Activated CD4-positive, alpha-beta T cell treated with anti-CD3 and anti-CD28 coated beads, Interleukin-2, Interleukin-4, amounts not matched to agents 100 ng/mL and 50 ng/mL, durations not matched to agents 16 hours and 8 hours (primary cell): ENCODE data around the gene GRIP1.

ENCODE experiments used
- DNase-seq: peaks from one replicate; pipeline ENCODE4 v3.0.0-alpha.2; 2020; ENCODE audit warnings: low spot score

The GRIP1 gene

DNA sequence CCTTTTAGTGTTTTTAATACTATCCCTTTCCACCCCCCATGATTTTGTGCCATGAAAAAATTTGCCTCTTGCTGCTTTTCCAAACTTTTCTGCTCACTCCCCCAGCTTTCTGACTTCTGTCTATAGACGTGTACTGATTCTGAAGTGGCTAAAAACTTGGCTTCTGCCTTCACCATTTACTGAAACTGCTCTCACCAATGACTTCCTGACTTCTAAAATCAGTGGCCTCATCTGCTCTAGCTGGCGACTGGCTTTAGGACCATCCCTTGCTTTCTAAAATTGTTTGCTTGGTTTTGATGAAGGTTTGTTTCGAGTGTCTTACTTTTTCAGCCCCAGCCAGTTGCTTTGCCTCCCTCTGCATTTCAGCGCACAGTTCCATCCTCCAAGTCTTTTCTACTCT is 231.2 kb downstream of the GRIP1 start:
- DNase-seq: no peak

DNA sequence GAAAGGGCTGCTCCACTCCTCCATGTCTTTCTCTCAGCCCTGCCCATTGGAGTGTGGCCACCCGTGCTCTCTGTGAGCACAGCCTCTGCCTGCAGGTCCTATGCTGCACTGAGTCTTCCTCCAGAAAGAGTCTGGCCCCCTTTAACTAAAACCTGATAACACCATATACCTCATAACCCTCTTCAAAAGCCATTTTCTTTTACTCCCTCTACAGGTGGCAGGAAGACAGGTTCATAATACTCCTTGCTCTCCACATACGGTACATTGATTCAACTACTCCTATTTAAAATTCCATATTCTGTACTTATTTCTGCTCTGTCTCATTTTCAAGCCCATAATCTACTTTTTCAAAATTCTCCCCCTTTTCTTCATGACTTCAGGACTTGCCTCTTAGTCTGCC is 232.6 kb downstream of the GRIP1 start:
- DNase-seq: no peak

DNA sequence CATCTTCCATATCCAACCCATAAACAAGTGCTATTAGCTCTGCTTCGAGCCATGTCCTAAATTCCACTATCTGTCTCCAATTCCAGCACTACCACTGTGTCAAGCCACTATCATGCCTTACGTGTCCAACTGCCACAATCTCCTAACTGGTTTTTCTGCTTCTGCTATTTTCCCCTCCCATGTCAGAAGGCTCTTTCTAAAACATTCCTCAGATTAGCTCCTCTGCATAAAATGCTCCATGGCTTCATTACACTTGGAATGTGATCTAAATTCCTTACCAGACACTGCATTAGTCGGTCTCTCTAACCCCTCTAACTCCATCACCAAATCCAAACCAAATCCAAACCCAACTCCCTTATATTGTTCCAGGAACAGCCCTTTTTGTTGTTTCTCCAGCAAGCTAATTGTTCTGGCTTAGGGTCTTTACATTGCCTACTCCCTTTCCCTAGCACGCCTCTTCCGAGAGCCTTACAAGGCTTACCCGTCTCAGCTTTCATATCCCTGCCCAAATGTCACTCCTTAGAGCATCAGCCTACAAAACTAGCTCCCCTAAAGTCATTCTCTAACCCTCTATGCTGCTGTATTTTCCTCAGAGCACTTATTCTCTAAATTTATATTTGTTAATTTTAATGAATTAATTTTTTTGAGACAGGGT is 236.8 kb downstream of the GRIP1 start:
- DNase-seq: no peak

DNA sequence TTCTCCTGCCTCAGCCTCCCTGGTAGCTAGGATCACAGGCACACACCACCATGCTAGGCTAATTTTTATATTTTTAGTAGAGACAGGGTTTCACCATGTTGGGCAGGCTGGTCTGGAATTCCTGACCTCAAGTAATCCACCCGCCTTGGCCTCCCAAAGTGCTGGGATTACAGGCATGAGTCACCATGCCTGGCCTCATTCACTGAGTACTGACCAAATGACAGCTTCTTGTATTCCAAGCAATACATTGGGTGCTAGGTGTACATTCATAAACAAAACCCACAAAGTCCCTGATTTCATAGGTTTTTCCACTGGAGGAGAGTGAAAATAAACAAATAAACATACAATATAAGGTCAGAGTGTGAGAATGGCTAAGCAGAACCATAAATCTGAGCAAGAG is 240.3 kb downstream of the GRIP1 start:
- no peak for DNase-seq

DNA sequence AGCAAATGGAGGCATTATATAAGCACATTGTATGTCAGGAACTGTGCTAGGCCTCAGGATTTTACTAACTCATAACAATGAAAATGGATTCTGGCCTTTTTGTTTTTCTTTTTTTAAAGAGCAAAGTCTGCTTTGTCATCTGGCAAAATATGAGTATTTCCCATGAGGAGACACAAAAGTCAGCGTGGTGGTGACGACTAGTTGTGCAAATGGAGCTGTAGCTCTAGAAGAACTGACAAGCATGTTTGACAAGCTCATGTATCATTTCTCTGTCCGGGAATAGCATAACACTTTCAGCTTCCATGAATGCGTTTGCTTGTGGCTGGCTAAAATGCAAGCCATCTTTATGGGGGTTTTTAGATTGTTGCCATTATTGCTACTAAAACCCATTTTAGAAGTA is 248.8 kb downstream of the GRIP1 start:
- no peak for DNase-seq

- DNase-seq: no peak
Observed at GRCh38 chr12:66428870-66429269, 250.0 kb downstream of the GRIP1 start.

- DNase-seq: no peak
Observed at GRCh38 chr12:66428261-66428660, 250.6 kb downstream of the GRIP1 start.

DNA sequence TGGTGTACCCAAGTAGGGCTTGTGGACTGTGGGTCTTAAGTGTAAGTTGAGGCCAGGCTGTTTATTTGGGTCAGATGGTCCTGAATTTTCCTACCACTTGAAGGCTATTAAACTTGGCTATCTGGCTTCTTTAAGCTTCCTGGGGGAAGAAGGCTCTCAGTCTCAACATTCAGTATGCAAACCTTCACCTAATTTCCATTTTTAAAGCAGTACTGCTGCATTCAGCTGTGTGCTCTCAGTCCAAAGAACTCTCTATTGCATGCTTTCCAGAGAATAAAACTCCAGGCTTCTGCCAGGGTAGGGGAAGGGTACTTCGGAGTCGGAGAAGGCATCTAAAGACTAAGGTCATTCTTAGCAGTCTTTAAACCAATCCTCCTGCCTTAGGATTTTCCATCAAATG is 252.2 kb downstream of the GRIP1 start:
- no peak for DNase-seq

DNA sequence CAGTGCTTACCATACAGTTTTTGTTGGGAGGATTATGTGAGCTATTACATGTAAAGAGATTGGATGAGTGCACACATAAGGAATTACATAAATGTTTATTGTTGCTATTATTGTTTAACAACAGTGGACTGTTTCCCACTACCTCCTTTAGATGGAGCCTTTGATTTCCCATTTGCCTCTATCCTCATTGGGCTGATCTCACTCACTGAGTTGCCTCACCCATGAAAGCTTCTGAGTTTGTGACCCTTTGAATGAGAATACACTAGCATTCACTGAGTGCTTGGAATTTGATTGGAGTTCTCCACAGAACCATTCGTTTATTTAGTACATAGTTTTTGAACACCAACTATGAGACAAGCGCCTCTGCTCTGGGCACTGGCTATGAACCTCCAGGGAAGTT is 255.6 kb downstream of the GRIP1 start:
- no peak for DNase-seq

- no peak for DNase-seq
Observed at GRCh38 chr12:66418908-66419307, 260.0 kb downstream of the GRIP1 start.

GRCh38 chr12:66417217-66417616 is 261.7 kb downstream of the GRIP1 start:
- DNase-seq: no peak

DNA sequence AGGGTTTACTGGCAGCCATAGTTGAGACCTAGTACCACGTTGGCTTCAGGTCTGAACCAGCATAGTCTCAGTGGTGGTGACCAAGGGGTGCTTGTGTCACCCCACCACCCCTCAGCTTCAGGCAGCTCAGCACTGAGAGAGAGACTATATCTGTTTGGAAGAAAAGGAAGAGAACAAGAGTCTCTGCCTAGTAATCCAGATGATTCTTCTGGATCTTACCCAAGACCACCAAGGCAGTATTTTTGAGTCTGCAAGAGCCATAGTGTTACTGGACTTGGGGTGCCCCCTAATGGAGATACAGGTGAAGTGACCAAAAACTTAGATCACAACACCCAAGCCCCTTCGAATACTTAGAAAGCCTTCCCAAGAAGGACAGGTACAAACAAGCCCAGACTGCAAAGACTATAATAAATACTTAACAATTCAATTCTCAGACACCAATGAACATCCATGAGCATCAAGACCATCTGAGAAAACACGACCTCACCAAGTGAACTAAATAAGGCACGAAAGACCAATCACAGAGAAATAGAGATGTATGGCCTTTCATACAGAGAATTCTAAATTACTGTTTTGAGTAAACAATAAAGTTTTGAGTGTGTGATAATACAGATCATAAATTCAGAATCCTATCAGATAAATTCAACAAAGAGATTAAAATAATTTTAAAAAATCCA is 269.5 kb downstream of the GRIP1 start:
- DNase-seq: peak; percentile 58

GRCh38 chr12:66405395-66405794 is 273.5 kb downstream of the GRIP1 start:
- DNase-seq: no peak

- no peak for DNase-seq
Observed at GRCh38 chr12:66403746-66404145, 275.1 kb downstream of the GRIP1 start.

- DNase-seq: no peak
Observed at GRCh38 chr12:66399911-66400306, 279.0 kb downstream of the GRIP1 start.

- DNase-seq: no peak
Observed at GRCh38 chr12:66398931-66399910, 279.7 kb downstream of the GRIP1 start.

DNA sequence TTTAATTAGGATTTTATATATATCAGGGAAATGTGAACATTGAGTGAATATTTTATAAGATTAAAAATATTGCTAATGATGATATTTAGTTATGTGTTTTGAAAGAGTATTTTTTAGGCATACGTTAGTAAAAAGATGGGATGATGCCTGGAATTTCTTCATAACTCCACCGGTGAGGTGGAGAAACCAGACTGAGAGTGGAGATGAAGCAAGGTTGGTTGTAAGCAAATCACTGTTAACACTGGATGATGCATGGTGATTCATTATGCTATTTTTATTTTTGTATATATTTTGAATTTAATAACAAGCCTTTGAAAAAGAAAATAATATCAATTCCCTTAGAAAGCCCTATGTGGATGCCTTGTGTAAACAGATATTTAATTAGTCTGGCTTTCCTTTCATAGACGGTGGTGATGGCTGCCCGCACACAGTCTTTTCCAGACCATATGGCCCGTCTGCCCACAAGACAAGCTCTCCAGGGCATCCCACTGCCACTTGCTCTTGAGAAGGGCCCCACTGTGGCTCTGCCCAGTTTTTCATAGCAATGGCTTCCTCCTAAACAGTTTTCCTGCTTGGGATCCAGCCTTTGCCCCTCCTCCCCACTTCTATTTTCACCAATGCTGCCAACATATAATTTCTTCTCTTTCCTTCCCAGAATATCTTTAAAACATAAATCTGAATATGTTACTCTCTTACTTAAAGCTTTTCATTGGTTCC is 281.1 kb downstream of the GRIP1 start:
- DNase-seq: no peak

GRCh38 chr12:66393890-66394289 is 285.0 kb downstream of the GRIP1 start:
- DNase-seq: no peak

GRCh38 chr12:66392266-66392915 is 286.5 kb downstream of the GRIP1 start:
- DNase-seq: no peak

GRCh38 chr12:66388517-66388916 is 290.4 kb downstream of the GRIP1 start:
- no peak for DNase-seq

GRCh38 chr12:66387117-66387516 is 291.8 kb downstream of the GRIP1 start:
- DNase-seq: no peak
